WERI-Rb-1 (cell line): ENCODE results near the gene GPR63.

Source experiments
- DNase-seq: peaks from one replicate; pipeline ENCODE4 v3.0.0-alpha.2; 2020
- H3K27ac ChIP-seq: fragments of 250-450 bp; sonication (Bioruptor Pico); 2 replicates; pipeline ENCODE4 v1.5.1; 2020; ENCODE audit warnings: mild to moderate bottlenecking, moderate library complexity
- H3K27me3 ChIP-seq: fragments of 250-450 bp; sonication (Bioruptor Pico); 2 replicates; pipeline ENCODE4 v1.5.1; 2021; ENCODE audit warnings: mild to moderate bottlenecking, low read depth, moderate library complexity; ENCODE audit not compliant: insufficient read depth, severe bottlenecking
- H3K36me3 ChIP-seq: fragments of 250-450 bp; sonication (Bioruptor Pico); 2 replicates; pipeline ENCODE4 v1.5.1; 2020; ENCODE audit warnings: mild to moderate bottlenecking, moderate library complexity
- H3K4me3 ChIP-seq: 2 replicates; pipeline ENCODE4 v1.5.1; 2011; ENCODE audit warnings: low read depth, mild to moderate bottlenecking, control low read depth, low read length
- H3K9me3 ChIP-seq: fragments of 250-450 bp; sonication (Bioruptor Pico); 2 replicates; pipeline ENCODE4 v1.5.1; 2021; ENCODE audit warnings: mild to moderate bottlenecking, moderate library complexity; ENCODE audit not compliant: severe bottlenecking
- CTCF ChIP-seq: IDR thresholded peaks from 2 replicates; pipeline ENCODE4 v1.5.1; 2011; ENCODE audit warnings: low read depth, mild to moderate bottlenecking, control low read depth, inconsistent platforms, low read length

The GPR63 gene

GRCh38 chr6:96852605-96853004 lies 15.3 kb upstream of the GPR63 start:
- H3K27ac ChIP-seq, result no peak overlapping the region
- H3K27me3 ChIP-seq, result no peaks in the 10 kb centered on the region
- no peaks in the 10 kb centered on the region for H3K36me3 ChIP-seq
- no peak for TF ChIP-seq CTCF
- H3K4me3 ChIP-seq, result no peak overlapping the region
- no peak for DNase-seq
- H3K9me3 ChIP-seq, result no peaks in the 10 kb centered on the region

- Histone ChIP-seq H3K27ac (no peak overlapping the region), H3K4me3 (no peak overlapping the region), H3K36me3 (no peaks in the 10 kb centered on the region), H3K9me3 (no peaks in the 10 kb centered on the region), H3K27me3 (no peaks in the 10 kb centered on the region)
- DNase-seq, result no peak
- TF ChIP-seq CTCF, result no peak
Observed at GRCh38 chr6:96851858-96852257, 14.6 kb upstream of the GPR63 start.

GRCh38 chr6:96849615-96850014 lies 12.3 kb upstream of the GPR63 start:
- H3K27ac ChIP-seq, result no peak overlapping the region
- no peaks in the 10 kb centered on the region for H3K27me3 ChIP-seq
- H3K4me3 ChIP-seq, result no peak overlapping the region
- no peak for DNase-seq
- no peak for TF ChIP-seq CTCF
- H3K9me3 ChIP-seq, result peaks cover 4% of the 10 kb centered on the region
- no peaks in the 10 kb centered on the region for H3K36me3 ChIP-seq

GRCh38 chr6:96844530-96844929 lies 7.3 kb upstream of the GPR63 start:
- no peak overlapping the region for H3K27ac ChIP-seq
- H3K4me3 ChIP-seq, result no peak overlapping the region
- DNase-seq, result no peak
- H3K9me3 ChIP-seq, result peaks cover 7% of the 10 kb centered on the region
- no peak for TF ChIP-seq CTCF
- no peaks in the 10 kb centered on the region for H3K27me3 ChIP-seq
- H3K36me3 ChIP-seq, result no peaks in the 10 kb centered on the region

GRCh38 chr6:96841345-96841744 lies 4.1 kb upstream of the GPR63 start:
- no peaks in the 10 kb centered on the region for H3K27me3 ChIP-seq
- TF ChIP-seq CTCF, result no peak
- DNase-seq, result no peak
- no peak overlapping the region for H3K4me3 ChIP-seq
- no peak overlapping the region for H3K27ac ChIP-seq
- peaks cover 7% of the 10 kb centered on the region for H3K9me3 ChIP-seq
- H3K36me3 ChIP-seq, result peaks cover 4% of the 10 kb centered on the region; the same call in 1 of the 2 replicates

- Histone ChIP-seq H3K9me3 (no peaks in the 10 kb centered on the region), H3K4me3 (peak overlapping the region; percentile 82), H3K27me3 (no peaks in the 10 kb centered on the region), H3K27ac (peak overlapping the region; percentile 76), H3K36me3 (peaks cover 4% of the 10 kb centered on the region; the same call in 1 of the 2 replicates)
- no peak for TF ChIP-seq CTCF
- no peak for DNase-seq
Observed at GRCh38 chr6:96836631-96837080, 621 bp downstream of the GPR63 start.
